Measurements from ENCODE around the gene ASIP.
"Not testable (repeated sequence)": the region's sequence is repeated elsewhere in the genome, so short reads cannot be mapped to it uniquely, and the experiment has no call there.

Gene ASIP

DNA sequence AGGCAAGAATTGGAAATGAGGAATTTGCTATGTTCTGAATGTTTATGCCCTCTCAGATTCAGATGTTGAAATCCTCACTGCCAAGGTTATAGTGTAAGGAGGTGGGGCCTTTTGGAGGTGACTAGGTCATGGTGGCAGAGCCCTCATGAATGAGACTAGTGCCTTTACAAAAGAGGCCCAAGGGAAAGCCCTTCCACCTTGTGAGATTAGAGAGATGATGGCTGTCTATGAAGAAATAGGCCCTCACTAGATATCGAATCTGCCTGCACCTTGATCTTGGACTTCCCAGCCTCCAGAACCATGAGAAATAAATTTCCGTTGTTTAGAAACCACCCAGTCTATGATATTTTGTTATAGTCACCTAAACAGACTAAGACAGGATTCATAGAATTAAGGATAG, 10.4 kb downstream of the ASIP start:
- TF ChIP-seq, protein P1, sequence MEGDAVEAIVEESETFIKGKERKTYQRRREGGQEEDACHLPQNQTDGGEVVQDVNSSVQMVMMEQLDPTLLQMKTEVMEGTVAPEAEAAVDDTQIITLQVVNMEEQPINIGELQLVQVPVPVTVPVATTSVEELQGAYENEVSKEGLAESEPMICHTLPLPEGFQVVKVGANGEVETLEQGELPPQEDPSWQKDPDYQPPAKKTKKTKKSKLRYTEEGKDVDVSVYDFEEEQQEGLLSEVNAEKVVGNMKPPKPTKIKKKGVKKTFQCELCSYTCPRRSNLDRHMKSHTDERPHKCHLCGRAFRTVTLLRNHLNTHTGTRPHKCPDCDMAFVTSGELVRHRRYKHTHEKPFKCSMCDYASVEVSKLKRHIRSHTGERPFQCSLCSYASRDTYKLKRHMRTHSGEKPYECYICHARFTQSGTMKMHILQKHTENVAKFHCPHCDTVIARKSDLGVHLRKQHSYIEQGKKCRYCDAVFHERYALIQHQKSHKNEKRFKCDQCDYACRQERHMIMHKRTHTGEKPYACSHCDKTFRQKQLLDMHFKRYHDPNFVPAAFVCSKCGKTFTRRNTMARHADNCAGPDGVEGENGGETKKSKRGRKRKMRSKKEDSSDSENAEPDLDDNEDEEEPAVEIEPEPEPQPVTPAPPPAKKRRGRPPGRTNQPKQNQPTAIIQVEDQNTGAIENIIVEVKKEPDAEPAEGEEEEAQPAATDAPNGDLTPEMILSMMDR (IDR thresholded peaks at IDR 0.05; ENCODE audit: low read length, missing control alignments) = no peak
- no peak for DNase-seq (ENCODE audit: low read depth)
- H3K4me3 ChIP-seq (replicated peaks; ENCODE audit: low read depth, low read length) = no peak overlapping the region

- peak; percentile 15 for DNase-seq (ENCODE audit: low read depth)
Measured at GRCh38 chr20:34252431-34253086, 11.3 kb downstream of the ASIP start.

GRCh38 chr20:34254979-34255378, 13.8 kb downstream of the ASIP start:
- TF ChIP-seq, protein P1 (IDR thresholded peaks at IDR 0.05; ENCODE audit: low read length, missing control alignments) = no peak
- no peak for DNase-seq (ENCODE audit: low read depth)

More at GRCh38 chr20:34252431-34253086, 11.3 kb downstream of the ASIP start:
- not testable (repeated sequence) for H3K4me3 ChIP-seq (replicated peaks; ENCODE audit: low read depth, low read length)

DNA sequence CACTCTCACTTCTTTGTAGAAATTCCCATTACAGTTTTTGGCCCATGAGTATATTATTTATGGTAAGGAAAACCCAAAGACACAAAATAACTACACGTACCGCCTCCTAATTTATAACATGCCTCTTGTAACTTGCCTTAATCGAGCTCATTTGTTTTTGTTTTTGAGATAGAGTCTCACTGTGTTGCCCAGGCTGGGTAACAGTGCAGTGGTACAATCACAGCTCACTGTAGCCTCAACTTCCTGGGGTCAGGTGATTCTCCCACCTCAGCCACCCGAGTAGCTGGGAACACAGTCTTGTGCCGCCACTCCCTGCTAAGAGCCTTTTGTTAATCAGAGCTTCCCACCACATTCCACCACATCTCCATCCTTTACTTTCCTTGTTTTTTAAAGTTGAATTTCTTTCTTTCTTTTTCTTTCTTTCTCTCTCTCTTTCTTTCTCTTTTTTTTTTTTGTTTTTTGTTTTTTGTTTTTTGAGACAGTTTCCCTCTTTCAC, 15.5 kb downstream of the ASIP start:
- no peak overlapping the region for H3K4me3 ChIP-seq (replicated peaks; ENCODE audit: low read depth, low read length)
- no peak for DNase-seq (ENCODE audit: low read depth)
- TF ChIP-seq, protein P1 (IDR thresholded peaks at IDR 0.05; ENCODE audit: low read length, missing control alignments) = no peak

More at GRCh38 chr20:34254979-34255378, 13.8 kb downstream of the ASIP start:
- no peak overlapping the region for H3K4me3 ChIP-seq (replicated peaks; ENCODE audit: low read depth, low read length)

- no peak overlapping the region for H3K4me3 ChIP-seq (replicated peaks; ENCODE audit: low read depth, low read length)
- TF ChIP-seq, protein P1 (IDR thresholded peaks at IDR 0.05; ENCODE audit: low read length, missing control alignments) = no peak
- no peak for DNase-seq (ENCODE audit: low read depth)
Measured at GRCh38 chr20:34260208-34260942, 19.2 kb downstream of the ASIP start.

- H3K4me3 ChIP-seq (replicated peaks; ENCODE audit: low read depth, low read length) = peak overlapping the region; percentile 17
- DNase-seq (ENCODE audit: low read depth) = peak; percentile 64
- TF ChIP-seq, protein P1 (IDR thresholded peaks at IDR 0.05; ENCODE audit: low read length, missing control alignments) = no peak
Measured at GRCh38 chr20:34262488-34263288, 21.5 kb downstream of the ASIP start.

- H3K4me3 ChIP-seq (replicated peaks; ENCODE audit: low read depth, low read length); DNase-seq (ENCODE audit: low read depth): not testable (repeated sequence)
Measured at GRCh38 chr20:34263468-34263867, 22.2 kb downstream of the ASIP start.

Measured in fibroblast of pulmonary artery (primary cell).